ENCODE measurements around the gene REELD1.

GRCh38 chr4:146256328-146256727, 42.0 kb downstream of the REELD1 start:
- TF ChIP-seq EZH2 (IDR thresholded peaks at IDR 0.05) = no peak
- no peak for TF ChIP-seq POLR2AphosphoS5 (IDR thresholded peaks at IDR 0.05; ENCODE audit: borderline replicate concordance, low read depth, low read length)
